GM19452 (cell line): ENCODE data around the gene PCDH15.

ENCODE experiments used
- ATAC-seq: cut with Tn5 transposase; IDR thresholded peaks from one replicate; pipeline ENCODE4 v1.9.1; 2021; ENCODE audit not compliant: unreplicated experiment

Gene PCDH15

DNA sequence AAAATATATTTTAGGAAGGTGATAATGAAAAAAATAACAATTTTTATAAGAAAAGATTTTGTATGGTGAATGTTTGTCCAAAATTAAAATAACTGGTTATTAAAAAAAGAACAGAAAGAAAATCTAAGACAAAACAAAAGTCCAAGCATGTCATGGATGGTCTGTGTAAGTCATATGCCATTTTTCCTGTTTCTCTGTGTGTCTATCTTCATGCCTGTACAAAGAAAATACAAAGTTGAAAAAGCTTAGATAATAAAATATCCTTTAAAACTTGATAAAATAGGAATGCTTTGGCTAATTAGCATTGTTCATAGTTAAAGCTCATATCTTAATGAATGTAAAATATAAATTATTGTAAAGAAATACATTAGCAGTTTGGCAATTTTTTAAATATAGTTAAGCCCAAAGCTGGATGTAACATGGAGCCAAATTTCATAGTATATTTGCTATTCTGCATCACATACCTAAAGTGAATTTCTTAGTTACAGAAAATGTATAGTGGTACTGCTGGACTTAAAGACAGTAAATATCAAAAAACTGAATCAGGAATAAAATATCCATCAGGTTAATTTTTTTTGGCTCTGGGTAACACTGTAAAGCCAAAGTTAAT is 661.1 kb downstream of the PCDH15 start:
- ATAC-seq, result no peak

- ATAC-seq, result no peak
Observed at GRCh38 chr10:54137396-54137795, 663.6 kb downstream of the PCDH15 start.

GRCh38 chr10:54133203-54133602 is 667.8 kb downstream of the PCDH15 start:
- ATAC-seq, result no peak

GRCh38 chr10:54131833-54132232 is 669.2 kb downstream of the PCDH15 start:
- no peak for ATAC-seq

DNA sequence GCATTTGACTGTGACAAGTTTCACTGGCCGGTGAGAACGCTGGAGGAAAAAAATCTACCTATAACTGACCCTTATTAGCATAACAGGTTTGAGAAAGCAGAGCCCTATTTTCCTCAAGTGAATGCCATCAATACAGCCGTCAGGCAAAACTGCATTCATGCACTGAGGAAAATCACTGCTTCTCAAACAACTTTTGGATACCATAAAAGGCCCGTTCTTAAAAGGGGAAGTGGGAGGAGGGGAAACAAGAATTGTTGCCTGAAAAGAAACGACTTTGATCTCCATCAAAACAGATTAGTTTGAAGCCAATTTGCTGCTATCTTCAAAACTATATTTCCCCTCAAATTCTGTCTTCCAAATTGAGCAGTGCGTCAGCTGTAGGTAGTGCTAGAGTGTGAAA is 670.6 kb downstream of the PCDH15 start:
- ATAC-seq, result no peak

DNA sequence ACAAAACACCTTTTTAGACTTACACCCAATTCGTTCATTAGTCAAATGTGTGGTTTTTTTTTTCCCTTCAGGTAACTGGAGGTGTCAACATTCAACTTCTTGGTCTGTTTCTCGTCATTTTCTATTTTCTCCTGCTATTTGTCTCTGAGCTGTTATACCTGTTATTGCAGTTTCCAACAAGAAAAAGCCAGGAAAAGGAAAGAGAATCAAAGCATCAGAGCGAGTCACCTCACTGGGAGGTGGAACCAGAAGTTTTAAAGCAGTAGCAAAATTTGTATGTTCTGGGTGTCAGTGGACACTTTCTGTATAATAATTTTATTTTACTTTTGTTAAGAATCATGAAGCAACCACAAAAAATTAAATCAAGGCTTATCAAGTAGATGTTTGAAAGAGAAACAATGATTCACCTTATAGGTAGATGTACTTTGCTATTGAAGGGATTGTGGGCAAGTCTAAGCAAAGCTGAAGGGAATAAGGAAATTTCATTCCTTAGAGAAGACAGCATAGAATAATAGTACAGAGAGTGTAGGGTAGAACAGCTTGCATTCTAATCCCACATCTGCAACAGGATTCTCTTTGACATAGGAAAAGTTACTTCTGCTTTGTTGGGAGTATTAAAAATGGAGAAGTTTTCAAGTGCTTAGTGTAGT is 675.8 kb downstream of the PCDH15 start:
- no peak for ATAC-seq

DNA sequence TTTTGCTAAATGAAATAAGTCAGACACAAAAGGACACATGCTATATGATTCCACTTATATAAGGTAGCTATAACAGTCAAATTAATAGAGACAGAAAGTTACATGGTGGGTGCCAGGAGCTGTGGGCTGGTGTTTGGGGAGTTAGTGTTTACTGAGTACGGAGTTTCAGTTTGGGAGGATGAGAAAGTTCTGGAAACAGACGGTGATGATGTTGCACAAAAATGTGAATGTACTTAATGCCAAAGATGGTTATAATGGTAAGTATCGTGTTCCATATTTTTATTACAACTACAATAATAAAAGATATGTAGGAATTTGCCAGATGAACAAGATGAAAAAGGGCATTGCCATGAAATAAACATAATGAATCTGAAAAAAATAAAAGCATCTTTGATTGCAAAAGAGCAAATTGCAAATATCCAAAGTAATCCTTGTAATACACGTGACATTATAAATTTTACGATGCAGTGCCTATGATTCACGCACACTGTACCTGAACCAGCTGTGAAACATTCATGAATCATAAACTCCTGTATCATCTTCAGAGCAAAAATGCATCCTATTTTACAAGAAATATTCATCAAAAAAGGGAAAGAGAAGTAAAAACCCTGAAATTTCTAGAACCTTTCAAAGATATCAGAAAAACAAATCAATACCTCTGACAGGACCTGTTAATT is 676.7 kb downstream of the PCDH15 start:
- no peak for ATAC-seq

DNA sequence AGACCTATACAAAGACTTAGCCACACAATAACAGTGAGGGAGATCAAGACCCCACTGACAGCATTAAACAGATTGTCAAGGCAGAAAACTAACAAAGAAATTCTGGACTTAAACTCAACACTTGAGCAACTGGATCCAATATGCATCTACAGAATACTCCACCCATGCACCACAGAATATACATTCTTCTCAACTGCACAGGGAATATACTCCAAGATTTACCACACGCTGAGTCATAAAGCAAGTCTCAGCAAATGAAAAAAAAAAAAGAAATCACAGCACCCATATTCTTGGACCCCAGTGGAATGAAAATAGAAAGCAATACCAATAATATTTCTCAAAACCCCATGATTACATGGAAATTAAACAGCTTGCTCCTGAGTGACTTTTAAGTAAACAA is 680.2 kb downstream of the PCDH15 start:
- no peak for ATAC-seq

GRCh38 chr10:54108961-54109360 is 692.1 kb downstream of the PCDH15 start:
- ATAC-seq, result no peak

- ATAC-seq, result no peak
Observed at GRCh38 chr10:54096892-54097291, 704.1 kb downstream of the PCDH15 start.

DNA sequence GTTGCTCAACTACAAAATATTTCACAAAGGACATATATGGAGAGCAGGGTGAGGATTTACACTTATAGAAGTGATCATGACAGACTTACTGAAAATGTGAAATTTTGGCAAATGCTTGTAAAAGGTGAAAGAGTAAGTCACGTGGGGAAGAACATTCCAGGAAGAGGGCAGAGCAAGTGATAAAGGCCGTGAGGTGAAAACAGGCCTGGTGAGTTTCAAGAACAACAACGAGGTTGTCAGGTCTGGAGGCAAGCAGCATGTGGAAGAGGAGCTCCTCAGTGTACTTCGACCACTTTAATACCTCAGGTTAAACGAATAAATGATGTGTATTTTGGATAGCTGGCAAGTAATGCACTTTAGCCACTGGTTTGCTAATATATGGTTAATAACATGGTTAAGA is 706.7 kb downstream of the PCDH15 start:
- no peak for ATAC-seq

- ATAC-seq, result no peak
Observed at GRCh38 chr10:54091237-54091636, 709.8 kb downstream of the PCDH15 start.

GRCh38 chr10:54081950-54082349 is 719.1 kb downstream of the PCDH15 start:
- ATAC-seq, result no peak

DNA sequence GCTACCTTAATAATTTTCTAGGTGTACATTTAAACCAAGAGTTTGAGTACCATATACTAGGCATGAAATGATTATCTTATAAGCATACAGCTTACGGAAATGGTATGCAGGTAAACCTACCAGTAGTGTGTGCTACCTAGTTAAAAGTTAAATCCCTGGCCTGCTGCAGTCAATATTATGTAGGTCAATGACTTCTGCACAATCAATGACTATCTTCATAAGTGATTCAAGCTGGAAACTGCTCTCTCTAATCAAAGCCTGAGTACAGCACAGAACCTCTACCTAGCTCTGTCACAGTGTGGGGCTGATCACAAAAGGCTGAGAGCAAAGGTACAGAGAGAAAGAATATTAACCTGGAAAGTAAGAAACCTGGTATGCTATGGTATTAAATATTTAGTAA is 733.7 kb downstream of the PCDH15 start:
- ATAC-seq, result no peak

- no peak for ATAC-seq
Observed at GRCh38 chr10:54066646-54067045, 734.4 kb downstream of the PCDH15 start.

DNA sequence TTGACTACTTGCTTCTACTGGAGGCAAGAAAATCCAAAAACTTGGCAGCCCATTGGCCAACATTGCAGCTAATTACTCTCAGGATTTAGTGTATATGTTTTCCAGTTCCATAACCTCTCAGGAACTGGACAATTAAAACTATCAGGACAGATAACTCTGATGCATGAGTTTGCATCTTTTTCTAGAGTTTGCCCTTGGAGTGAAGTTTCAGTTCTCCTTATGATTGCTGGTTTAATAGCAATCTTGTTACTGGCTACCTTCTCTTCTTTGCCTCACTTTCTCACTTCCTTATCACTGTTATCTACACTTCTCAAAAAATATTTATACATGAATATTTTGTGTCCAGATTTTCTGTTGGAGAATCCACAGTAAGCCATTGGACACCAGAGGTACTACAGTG is 735.9 kb downstream of the PCDH15 start:
- no peak for ATAC-seq

- no peak for ATAC-seq
Observed at GRCh38 chr10:54064215-54064614, 736.8 kb downstream of the PCDH15 start.

- no peak for ATAC-seq
Observed at GRCh38 chr10:54063514-54063913, 737.5 kb downstream of the PCDH15 start.

GRCh38 chr10:54060572-54060971 is 740.5 kb downstream of the PCDH15 start:
- no peak for ATAC-seq

DNA sequence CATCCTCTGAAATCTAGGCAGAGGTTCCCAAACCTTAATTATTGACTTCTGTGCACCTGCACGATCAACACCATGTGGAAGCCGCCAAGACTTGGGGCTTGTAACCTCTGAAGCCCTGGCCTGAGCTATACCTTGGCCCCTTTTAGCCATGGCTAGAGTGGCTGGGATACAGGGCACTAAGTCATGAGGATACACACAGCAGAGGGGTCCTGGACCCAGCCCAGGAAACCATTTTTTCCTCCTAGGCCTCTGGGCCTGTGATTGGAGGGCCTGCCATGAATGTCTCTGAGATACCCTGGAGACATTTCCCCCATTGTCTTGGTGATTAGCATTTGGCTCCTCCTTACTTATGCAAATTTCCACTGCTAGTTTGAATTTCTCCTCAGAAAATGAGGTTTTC is 743.7 kb downstream of the PCDH15 start:
- ATAC-seq, result no peak

DNA sequence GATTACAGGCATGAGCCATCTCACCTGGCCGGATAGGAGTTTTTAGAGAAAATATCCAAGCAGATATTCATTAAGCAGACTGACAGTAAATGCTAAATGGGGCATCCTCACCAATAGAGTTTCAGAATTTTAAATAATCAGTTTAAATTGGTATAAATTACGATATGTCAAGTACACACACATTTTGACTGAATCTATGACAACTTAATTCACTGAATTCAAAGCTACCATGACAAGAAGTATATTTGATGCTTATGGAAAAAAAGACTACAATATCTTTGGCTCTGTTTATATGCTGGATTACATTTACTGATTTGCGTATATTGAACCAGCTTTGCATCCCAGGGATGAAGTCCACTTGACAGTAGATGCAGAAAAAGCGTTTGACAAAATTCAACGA is 774.7 kb downstream of the PCDH15 start:
- ATAC-seq, result no peak

GRCh38 chr10:54011117-54011516 is 789.9 kb downstream of the PCDH15 start:
- no peak for ATAC-seq
